Measurements from ENCODE around the gene NR0B2. TPM values are rescaled to one million over a fixed set of nuclear protein-coding genes. Genes with fewer than 3 reads are reported as not detected.

Gene NR0B2
- total and polyA plus RNA-seq, 2 of the 13 experiments (the other 11 are each of a cell fraction or from before 2014, with no cell fraction given): 72.5 to 133 TPM

DNA sequence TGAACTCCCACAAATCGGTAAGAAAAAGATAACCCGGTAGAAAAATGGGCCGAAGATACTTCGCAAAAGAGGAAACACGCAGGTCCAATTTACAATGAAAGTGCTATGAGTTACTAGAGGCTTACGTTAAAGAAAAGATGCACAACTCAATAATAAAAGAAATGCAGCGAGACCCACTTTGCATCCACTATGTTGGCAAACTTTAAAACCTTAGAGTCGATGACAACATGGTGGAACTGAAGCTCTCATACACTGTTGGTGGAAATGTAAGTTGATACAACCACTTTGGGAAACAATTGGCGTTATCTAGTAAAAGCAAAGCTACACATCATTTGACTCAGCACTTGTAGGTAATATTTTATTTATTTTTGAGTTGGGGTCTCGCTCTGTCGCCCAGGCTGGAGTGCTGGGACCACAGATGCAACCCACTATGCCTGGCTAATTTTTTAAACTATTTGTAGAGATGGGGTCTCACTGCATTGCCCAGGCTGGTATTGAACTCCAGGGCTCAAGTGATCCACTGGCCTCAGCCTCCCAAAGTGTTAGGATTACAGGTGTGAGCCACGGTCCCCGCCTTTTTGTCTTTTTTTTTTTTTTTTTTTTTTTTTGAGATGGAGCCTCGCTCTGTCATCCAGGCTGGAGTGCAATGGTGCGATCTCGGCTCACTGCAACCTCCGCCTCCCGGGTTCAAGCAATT, 12.8 kb downstream of the NR0B2 start (continued):
- TF ChIP-seq, protein P1, sequence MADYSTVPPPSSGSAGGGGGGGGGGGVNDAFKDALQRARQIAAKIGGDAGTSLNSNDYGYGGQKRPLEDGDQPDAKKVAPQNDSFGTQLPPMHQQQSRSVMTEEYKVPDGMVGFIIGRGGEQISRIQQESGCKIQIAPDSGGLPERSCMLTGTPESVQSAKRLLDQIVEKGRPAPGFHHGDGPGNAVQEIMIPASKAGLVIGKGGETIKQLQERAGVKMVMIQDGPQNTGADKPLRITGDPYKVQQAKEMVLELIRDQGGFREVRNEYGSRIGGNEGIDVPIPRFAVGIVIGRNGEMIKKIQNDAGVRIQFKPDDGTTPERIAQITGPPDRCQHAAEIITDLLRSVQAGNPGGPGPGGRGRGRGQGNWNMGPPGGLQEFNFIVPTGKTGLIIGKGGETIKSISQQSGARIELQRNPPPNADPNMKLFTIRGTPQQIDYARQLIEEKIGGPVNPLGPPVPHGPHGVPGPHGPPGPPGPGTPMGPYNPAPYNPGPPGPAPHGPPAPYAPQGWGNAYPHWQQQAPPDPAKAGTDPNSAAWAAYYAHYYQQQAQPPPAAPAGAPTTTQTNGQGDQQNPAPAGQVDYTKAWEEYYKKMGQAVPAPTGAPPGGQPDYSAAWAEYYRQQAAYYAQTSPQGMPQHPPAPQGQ (CRISPR knock-in tag; IDR thresholded peaks at IDR 0.05; ENCODE audit: borderline replicate concordance): no peak
- TF ChIP-seq ZNF275 (CRISPR knock-in tag; IDR thresholded peaks at IDR 0.05; ENCODE audit: borderline replicate concordance): no peak

- peaks cover 47% of the 10 kb centered on the region for H3K4me1 ChIP-seq (ENCODE audit: insufficient read depth, low read length)
- no peaks in the 10 kb centered on the region; a peak in 1 of 5 replicates for H3K27me3 ChIP-seq (ENCODE audit: control insufficient read depth in 1 of 2, insufficient read depth in 2 of 2, low read length in 2 of 2)
- H4K20me1 ChIP-seq (ENCODE audit: insufficient read depth, low read length): no peaks in the 10 kb centered on the region
- peak; percentile 89 for ATAC-seq
- TSS peak; percentile 85 for BruUV-seq (replicated peaks)
- FAIRE-seq: peak; percentile 48
- peak within 1 kb of the TSS; percentile 89 for H3K27ac ChIP-seq (ENCODE audit: extremely low read length, insufficient read depth, low read length)
- peak within 1 kb of the TSS; percentile 76 to 94 (median 89) for H3K4me3 ChIP-seq (replicated peaks in 1 of 3; ENCODE audit: insufficient read depth in 1 of 3, low read depth in 2 of 3, low read length in 3 of 3)
- H3K9ac ChIP-seq (ENCODE audit: insufficient read depth, low read depth, low read length): peak within 1 kb of the TSS; percentile 90
- ChIA-PET POLR2A (interaction anchor here (0.8 to 6.8 kb wide), 23 partner anchors 9 to 208 kb away, joined by 3 to 152 read pairs (median 8); partner anchors contain the start of genes GPN2, KDF1, NR0B2 and NUDC), CTCF (ENCODE audit: low intra/inter-chr PET ratio, low total read pairs) (no interaction called here)
- H3K79me2 ChIP-seq (ENCODE audit: insufficient read depth, low read length): peaks cover 39% of the 10 kb centered on the region
- peak within 1 kb of the TSS; percentile 28 for H2AFZ ChIP-seq (ENCODE audit: low read length)
- intact Hi-C loops (cut with micrococcal nuclease; ENCODE audit: unreplicated experiment): loop anchor here (5.0 kb wide), 1 partner anchor 37 kb away; no protein-coding TSS in a partner anchor
- no peaks in the 10 kb centered on the region for H3K9me3 ChIP-seq (ENCODE audit: low read length)
- in situ Hi-C loops (cut with HindIII; ENCODE audit: extremely low pct_ligation_motif_present, low pct_unique_long_range_greater_than_20kb): no loop called here
- H3K4me2 ChIP-seq (ENCODE audit: low read depth, low read length): peak within 1 kb of the TSS; percentile 85
- peak; percentile 88 for DNase-seq (ENCODE audit: low spot score)
- peaks cover 7 to 18% of the 10 kb centered on the region in 2 experiments; a peak in 3 of 5 replicates for H3K36me3 ChIP-seq (replicated peaks in 1 of 2; ENCODE audit: control insufficient read depth in 1 of 2, insufficient read depth in 2 of 2, low read length in 2 of 2)
- 2% methylated on average over 18 of the region's 50 CpGs for WGBS (ENCODE audit: low lambda C conversion rate)
- TF ChIP-seq ZNF3 (CRISPR knock-in tag; IDR thresholded peaks at IDR 0.05) (no peak), ZNF776 (CRISPR knock-in tag; IDR thresholded peaks at IDR 0.05) (no peak), ZNF546 (CRISPR knock-in tag; conservative IDR thresholded peaks at IDR 0.05) (no peak), ZNF333 (CRISPR knock-in tag; IDR thresholded peaks at IDR 0.05; ENCODE audit: borderline replicate concordance) (0 out of 2 replicates have a peak, but pooled peaks have one; percentile 42), ATAD3A (CRISPR knock-in tag; IDR thresholded peaks at IDR 0.05) (no peak), CCDC6 (CRISPR knock-in tag; IDR thresholded peaks at IDR 0.05) (no peak), CBX5 (CRISPR knock-in tag; IDR thresholded peaks at IDR 0.05; ENCODE audit: borderline replicate concordance) (peak; percentile 70; the same call in 1 of the 2 replicates), DNMT1 (CRISPR knock-in tag; IDR thresholded peaks at IDR 0.05) (no peak), ZNF512B (CRISPR knock-in tag; IDR thresholded peaks at IDR 0.05; ENCODE audit: borderline replicate concordance) (no peak)
- TF ChIP-seq, protein P2, sequence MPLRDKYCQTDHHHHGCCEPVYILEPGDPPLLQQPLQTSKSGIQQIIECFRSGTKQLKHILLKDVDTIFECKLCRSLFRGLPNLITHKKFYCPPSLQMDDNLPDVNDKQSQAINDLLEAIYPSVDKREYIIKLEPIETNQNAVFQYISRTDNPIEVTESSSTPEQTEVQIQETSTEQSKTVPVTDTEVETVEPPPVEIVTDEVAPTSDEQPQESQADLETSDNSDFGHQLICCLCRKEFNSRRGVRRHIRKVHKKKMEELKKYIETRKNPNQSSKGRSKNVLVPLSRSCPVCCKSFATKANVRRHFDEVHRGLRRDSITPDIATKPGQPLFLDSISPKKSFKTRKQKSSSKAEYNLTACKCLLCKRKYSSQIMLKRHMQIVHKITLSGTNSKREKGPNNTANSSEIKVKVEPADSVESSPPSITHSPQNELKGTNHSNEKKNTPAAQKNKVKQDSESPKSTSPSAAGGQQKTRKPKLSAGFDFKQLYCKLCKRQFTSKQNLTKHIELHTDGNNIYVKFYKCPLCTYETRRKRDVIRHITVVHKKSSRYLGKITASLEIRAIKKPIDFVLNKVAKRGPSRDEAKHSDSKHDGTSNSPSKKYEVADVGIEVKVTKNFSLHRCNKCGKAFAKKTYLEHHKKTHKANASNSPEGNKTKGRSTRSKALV (CRISPR knock-in tag; IDR thresholded peaks at IDR 0.05): no peak
Observed at GRCh38 chr1:26900001-26900814, 13.6 kb downstream of the NR0B2 start, which contains the start of gene GPATCH3. GPATCH3 (minus strand) TSS chr1:26900467; CDS start chr1:26900442, 25 bp downstream.

Measured in HepG2 (cell line).